Measurements from ENCODE around the gene MARCHF3.
"Not testable (repeated sequence)": the region's sequence is repeated elsewhere in the genome, so short reads cannot be mapped to it uniquely, and the experiment has no call there.

- TF ChIP-seq CTCF, POLR2A (IDR thresholded peaks at IDR 0.05): not testable (repeated sequence)
Observed at GRCh38 chr5:126839407-126839806, 191.0 kb downstream of the MARCHF3 start.
